CD4-positive, alpha-beta T cell treated with Interleukin-1 beta for 1 hour (primary cell): ENCODE measurements around the gene TMEM74B.

ENCODE experiments used
- DNase-seq, 2 donors: peaks; one replicate each; pipeline ENCODE4 v3.0.0-alpha.2; 2020 to 2022

TMEM74B gene

GRCh38 chr20:1204576-1204975, 19.8 kb upstream of the TMEM74B start:
- no peak for DNase-seq

DNA sequence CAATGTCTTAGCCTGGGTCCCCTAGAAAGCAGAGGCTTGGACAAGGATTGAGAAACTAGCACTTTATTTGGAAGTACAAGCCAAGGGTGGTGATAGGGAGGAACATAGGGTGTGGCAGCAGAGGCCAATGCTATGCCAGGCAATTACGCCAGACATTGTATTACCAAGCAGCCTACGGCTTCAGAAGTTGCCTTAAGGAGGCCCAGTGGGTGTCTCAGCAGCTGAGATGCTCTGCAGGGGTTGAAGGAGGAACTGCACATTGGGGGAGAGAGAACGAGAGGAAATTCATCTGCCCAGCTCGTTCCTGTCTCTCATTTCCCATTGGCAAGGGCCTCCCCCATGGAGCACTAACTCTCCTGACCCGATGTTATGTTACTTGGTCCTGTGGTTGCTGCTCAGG, 19.3 kb upstream of the TMEM74B start:
- DNase-seq: no peak

- no peak for DNase-seq
These were observed 18.8 kb upstream of the TMEM74B start for GRCh38 chr20:1203630-1204029.

- no peak for DNase-seq
These were observed 18.2 kb upstream of the TMEM74B start, which contains the start of gene C20orf202 for GRCh38 chr20:1202762-1203504. Gene C20orf202 (plus strand): TSS chr20:1203454. CDS start chr20:1203586, 132 bp downstream.

- no peak for DNase-seq
These were observed 15.2 kb upstream of the TMEM74B start for GRCh38 chr20:1199964-1200363.

DNA sequence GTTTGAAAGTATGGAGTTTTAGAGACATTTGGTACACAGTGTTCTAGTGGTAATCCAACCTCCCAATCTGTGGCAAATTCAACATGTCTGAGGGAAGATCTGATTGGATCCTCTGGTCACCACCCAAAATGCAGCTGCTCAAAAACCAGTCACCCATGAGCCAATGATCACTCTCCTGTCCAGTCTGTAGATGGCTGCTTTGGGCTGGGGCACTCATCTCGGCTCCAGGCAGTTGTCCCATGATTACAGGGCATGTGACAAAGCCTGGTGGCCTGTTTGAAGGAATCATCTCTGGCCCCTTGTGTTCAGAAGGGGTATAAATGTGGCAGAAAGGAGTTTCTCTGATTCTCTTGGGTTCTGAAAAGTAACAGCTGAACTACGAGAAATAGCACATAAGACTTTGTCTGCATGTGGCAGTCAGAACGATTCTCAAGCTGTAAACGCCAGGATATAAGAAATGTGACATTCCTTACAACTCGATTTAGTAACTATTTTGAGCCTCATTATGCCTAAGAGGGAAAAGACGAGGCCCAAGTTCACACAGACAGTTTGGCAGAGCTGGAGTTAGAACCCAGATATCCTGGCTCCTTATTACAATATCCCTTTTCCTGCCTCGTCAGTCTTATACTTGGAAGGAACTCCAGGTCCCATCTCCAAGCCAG, 14.6 kb upstream of the TMEM74B start:
- no peak for DNase-seq

DNA sequence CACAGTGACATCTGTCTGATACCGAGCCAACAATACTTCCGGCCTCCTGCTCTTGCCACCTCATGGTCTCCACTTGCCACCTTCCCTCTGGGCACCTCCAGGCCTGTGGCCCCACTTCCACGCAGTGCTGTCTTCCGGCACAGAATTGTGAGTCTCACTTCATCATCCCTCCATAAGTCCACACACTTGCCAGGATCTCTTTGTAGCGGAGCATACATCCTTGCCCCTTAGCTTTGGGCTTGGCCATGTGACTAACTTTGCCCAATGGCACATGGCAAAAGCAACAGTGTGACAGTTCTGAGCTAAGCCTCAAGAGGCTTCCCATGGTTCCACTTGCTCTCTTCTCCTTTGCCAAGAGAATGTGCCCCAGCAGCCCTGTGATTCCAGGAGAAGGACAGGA, 14.0 kb upstream of the TMEM74B start:
- no peak for DNase-seq

- DNase-seq: no peak
These were observed 13.0 kb upstream of the TMEM74B start for GRCh38 chr20:1197801-1198200.

- DNase-seq: no peak
These were observed 11.9 kb upstream of the TMEM74B start for GRCh38 chr20:1196634-1197033.

DNA sequence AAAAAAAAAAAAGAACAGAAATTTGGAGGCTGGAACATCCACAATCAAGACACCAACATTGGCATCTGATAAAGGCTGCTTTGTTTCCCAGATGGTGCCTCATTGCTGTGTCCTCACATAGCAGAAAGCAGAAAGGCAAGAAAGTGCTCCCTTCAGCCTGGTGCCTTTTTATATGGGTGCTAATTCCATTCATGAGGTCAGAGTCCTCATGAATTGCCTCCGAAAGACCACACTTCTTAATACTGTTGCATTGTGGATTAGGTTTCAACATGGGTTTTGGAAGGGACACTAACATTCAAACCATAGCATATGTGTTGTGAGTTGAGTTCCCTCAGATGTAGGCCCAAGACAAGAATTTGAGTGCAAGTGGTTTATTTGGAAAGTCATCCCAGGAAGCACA, 10.4 kb upstream of the TMEM74B start:
- no peak for DNase-seq

DNA sequence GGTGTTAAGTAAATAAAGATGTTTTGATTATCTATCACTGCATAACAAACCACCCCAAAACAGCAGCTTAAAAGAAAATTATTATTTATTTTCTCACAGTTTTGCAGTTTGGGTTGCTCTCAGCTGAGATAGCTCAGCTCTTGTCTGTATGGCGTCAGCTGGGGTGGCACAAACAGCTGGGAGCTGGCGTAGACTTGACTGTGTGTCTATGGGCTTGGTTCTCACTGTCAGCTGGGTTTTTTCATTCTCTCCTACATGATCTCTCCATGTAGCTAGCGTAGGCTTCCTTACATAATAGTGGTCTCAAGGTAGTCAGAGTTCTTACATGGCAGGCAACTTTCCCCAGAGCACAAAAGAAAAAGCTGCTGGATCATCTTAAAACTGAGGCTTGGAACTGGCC, 6.5 kb upstream of the TMEM74B start:
- DNase-seq: no peak

GRCh38 chr20:1190847-1191246, 6.1 kb upstream of the TMEM74B start:
- no peak for DNase-seq

- no peak for DNase-seq
These were observed 5.0 kb upstream of the TMEM74B start for GRCh38 chr20:1189827-1190226.

DNA sequence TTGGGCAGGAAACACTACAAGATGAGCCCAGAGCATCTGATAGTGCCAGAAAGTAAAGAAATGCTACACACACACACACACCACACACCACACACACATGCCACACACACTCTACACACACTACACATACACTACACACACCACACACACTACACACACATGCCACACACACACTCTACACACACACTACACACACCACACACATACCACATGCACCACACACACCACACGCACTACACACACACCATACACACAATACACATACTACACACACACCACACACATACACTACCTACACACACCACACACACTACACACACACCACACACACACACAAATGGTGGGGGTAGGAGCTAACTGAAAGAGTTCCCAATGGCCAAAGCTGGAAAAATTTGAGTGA, 3.6 kb upstream of the TMEM74B start:
- no peak for DNase-seq

- no peak for DNase-seq
These were observed 2.9 kb upstream of the TMEM74B start for GRCh38 chr20:1187605-1188171.

GRCh38 chr20:1186367-1186991, 1.7 kb upstream of the TMEM74B start:
- DNase-seq: no peak

DNA sequence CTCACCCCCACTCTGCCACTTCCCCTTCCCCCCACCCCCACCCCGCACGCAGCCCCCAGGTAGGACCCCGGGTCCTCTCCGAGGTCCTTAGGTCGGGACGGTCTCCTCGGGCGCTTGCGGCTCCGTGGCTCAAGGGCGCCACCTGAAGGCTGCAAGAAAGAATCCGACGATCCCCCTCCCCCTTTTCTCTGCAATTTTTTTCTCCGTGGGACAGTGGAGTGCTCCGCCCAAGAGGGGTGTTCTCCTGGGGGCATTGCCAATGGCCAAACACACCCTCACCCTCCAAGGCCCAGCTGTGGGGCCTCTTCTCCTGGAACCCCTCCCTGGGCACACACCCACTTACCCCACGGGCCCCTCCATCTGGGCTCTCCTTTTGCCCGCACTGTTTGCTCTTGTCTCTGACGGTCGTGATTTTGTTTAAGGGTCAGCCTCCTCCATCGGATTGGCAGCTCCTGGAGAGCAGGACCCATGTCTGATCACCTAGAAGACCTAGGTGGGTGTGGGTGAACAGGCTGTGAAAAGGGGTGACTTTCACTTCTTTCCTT, 1.1 kb upstream of the TMEM74B start:
- peak; percentile 37 to 41 for DNase-seq

- DNase-seq: no peak
These were observed 548 bp upstream of the TMEM74B start for GRCh38 chr20:1185316-1185741.

- DNase-seq: no peak
These were observed 532 bp downstream of the TMEM74B start for GRCh38 chr20:1184260-1184637.

GRCh38 chr20:1183153-1183552, 1.6 kb downstream of the TMEM74B start:
- DNase-seq: no peak

- DNase-seq: no peak
These were observed 2.7 kb downstream of the TMEM74B start for GRCh38 chr20:1182106-1182505.

DNA sequence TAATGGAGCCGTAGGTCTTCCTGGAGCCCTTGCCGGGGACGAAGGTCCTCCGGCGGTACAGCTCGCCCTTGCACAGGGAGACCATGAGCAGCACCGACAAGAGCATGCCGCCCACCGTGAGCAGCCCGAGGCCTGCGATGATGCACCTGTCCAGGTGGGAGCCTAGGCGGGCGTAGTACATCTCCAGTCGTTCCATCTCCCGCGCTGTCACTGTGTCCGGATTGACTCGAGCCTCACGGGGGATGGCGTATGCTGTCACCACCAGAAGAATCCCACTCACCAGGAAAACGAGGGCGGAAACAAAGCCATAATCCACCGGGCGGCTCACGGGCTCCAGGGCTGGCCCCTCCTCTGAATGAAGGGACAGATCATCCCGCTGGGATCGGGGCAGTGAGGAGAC, 3.8 kb downstream of the TMEM74B start:
- no peak for DNase-seq

DNA sequence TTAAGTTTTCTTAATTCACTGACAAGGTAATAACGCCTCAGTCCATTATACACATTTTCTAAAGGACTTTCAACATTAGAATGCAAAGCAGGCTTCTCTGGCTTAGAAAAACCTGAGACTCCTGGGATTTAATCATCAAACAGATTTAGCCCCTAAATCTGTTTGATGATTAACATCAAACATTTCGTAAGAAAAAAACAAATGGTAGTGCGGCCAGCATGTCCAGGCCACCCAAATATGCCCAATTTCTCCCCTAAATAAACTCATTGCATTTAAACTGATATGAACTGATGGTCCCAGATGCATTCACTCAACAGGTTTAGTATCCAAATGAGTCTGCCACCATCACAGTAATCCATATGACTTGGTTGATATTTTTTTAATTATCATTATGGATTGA, 6.2 kb downstream of the TMEM74B start:
- no peak for DNase-seq

- no peak for DNase-seq
These were observed 6.7 kb downstream of the TMEM74B start for GRCh38 chr20:1178103-1178502.
